Stimulated activated naive B cell treated with anti-CD40 and anti-IgM and Interleukin-4, amounts not matched to agents 10 μg/mL and 1 μg/mL and 100 μg/mL, for 72 hours (primary cell): ENCODE measurements around the gene EPN3.

Source experiments
- ATAC-seq, 2 donors: fragments of 150-1000 bp; cut with Tn5 transposase; replicated peaks; 2 replicates each; pipeline ENCODE4 v1.10.0; 2021; ENCODE audit warnings: moderate library complexity in 1 of 2
- DNase-seq: peaks from one replicate; pipeline ENCODE4 v3.0.0; 2021
- H3K27ac Mint-ChIP-seq: one replicate; pipeline ENCODE4 v1.8.0; 2022; ENCODE audit warnings: mild to moderate bottlenecking, mixed read lengths
- H3K27me3 Mint-ChIP-seq, 2 donors: one replicate each; pipeline ENCODE4 v1.8.0; 2022; ENCODE audit warnings: mixed read lengths in 2 of 2
- H3K36me3 Mint-ChIP-seq, 2 donors: one replicate each; pipeline ENCODE4 v1.8.0; 2022; ENCODE audit warnings: mixed read lengths in 2 of 2, mild to moderate bottlenecking in 1 of 2
- H3K4me1 Mint-ChIP-seq, 2 donors: one replicate each; pipeline ENCODE4 v1.8.0; 2022; ENCODE audit warnings: mixed read lengths in 2 of 2, mild to moderate bottlenecking in 1 of 2
- H3K4me3 Mint-ChIP-seq, 2 donors: one replicate each; pipeline ENCODE4 v1.8.0; 2022; ENCODE audit warnings: mild to moderate bottlenecking in 2 of 2, mixed read lengths in 2 of 2, moderate library complexity in 1 of 2
- H3K9me3 Mint-ChIP-seq, 2 donors: one replicate each; pipeline ENCODE4 v1.8.0; 2022; ENCODE audit warnings: mixed read lengths in 2 of 2, mild to moderate bottlenecking in 1 of 2

EPN3 gene

DNA sequence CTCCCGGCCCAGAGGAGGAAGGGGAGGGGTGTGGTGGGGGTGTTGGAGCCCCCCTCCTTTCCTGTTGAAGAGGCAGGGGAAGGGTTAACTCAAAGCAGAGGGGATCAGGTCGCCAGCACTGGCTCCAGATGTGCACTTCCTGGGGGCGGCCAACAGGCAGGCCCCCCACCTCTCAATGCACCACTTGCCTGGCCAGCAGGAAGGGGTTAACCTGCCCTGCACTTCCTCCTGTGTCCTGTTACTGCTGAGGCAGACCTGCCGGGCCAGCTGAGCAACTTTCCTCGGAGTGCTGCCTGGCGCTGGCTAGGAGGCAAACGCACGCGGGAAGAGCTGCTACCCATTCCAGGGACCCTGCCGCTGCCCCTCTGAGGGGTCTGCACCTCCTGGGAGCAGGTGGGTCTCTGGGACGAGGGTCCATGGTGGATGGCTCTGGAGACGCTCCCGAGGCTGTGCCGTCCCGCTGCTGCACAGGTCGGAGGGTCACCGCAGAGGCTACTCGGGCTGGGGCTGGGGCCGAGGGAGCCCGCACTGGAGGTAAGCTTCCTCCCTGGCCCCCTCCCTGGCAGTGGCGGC, at the start of gene EPN3:
EPN3 (plus strand) TSS at position 284 of the 573 bp plus-strand sequence. CDS start 3,822 bp downstream, outside the sequence.
- ATAC-seq: no peak
- Mint-ChIP-seq H3K27me3 (peaks cover 67 to 82% of the 10 kb centered on the region in 2 donors), H3K36me3 (no peaks in the 10 kb centered on the region), H3K27ac (no peak within 1 kb of the TSS), H3K4me3 (no peak within 1 kb of the TSS), H3K4me1 (peaks cover 10 to 18% of the 10 kb centered on the region in 2 donors), H3K9me3 (no peaks in the 10 kb centered on the region)
- no peak for DNase-seq

DNA sequence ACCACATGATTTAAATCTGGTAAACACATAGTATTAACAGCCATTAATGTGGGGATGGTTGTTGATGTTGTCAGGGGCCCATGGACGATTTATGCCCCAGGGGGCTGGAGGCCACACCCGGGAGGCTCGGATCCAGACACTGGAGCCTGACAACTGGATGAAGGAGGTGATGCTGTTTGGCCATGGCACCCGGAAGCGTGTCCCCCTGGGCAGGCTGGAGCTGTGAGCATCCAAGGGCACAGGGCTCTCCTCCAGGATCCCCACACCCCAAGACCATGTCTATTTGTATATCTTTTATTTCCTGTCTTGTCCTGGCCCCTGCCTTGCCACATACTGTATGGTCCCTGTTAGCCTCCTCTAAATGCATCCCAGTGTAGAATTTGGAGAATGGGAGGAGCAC, 49.3 kb upstream of the EPN3 start:
- no peaks in the 10 kb centered on the region for H3K27me3 Mint-ChIP-seq
- no peak for ATAC-seq
- H3K4me3 Mint-ChIP-seq: no peak overlapping the region
- DNase-seq: no peak
- H3K9me3 Mint-ChIP-seq: no peaks in the 10 kb centered on the region
- no peak overlapping the region for H3K27ac Mint-ChIP-seq
- peaks cover 19 to 26% of the 10 kb centered on the region in 2 donors for H3K4me1 Mint-ChIP-seq
- H3K36me3 Mint-ChIP-seq: peaks cover 22 to 49% of the 10 kb centered on the region in 2 donors

DNA sequence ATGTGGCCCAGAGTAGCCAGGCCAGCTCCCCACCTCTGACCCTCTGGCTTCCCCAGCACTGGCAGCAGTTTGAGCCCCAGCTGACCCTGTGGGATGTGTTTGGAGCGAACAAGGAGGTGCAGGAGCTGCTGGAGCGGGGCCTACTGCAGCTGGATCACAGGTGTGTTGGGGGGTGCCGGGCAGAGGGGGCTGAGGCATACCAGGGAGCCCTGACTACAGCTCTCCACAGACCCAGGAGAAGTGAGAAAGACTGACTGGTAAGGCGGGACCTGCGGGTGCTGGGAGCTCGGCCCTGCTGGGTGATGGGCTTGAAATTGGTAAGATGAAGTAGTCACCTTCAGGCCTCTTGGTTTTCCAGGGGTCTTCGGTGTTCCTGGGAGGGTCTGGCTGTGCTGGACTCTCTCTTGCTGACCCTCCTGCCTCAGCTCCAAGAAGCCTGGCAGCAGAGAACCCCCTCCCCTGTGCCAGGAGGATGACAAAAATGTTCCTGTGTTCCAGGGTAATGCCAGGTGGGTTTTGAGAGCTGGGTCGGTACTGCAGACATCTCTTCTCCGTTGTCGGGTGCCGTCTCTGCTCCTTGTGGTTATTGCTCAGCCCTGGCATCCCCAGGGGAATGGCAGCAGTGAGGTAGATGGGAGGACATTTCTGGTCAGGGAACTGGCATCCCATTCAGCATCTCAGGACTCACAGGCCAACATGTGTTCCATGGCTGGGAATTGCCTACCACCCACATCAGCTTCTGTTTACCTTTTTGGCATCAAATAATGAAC, 48.0 kb upstream of the EPN3 start:
- Mint-ChIP-seq H3K27me3 (no peaks in the 10 kb centered on the region), H3K9me3 (no peaks in the 10 kb centered on the region), H3K27ac (no peak overlapping the region), H3K4me3 (no peak overlapping the region), H3K4me1 (peaks cover 16 to 19% of the 10 kb centered on the region in 2 donors), H3K36me3 (peaks cover 22 to 47% of the 10 kb centered on the region in 2 donors)
- ATAC-seq (no peak), DNase-seq (no peak)

DNA sequence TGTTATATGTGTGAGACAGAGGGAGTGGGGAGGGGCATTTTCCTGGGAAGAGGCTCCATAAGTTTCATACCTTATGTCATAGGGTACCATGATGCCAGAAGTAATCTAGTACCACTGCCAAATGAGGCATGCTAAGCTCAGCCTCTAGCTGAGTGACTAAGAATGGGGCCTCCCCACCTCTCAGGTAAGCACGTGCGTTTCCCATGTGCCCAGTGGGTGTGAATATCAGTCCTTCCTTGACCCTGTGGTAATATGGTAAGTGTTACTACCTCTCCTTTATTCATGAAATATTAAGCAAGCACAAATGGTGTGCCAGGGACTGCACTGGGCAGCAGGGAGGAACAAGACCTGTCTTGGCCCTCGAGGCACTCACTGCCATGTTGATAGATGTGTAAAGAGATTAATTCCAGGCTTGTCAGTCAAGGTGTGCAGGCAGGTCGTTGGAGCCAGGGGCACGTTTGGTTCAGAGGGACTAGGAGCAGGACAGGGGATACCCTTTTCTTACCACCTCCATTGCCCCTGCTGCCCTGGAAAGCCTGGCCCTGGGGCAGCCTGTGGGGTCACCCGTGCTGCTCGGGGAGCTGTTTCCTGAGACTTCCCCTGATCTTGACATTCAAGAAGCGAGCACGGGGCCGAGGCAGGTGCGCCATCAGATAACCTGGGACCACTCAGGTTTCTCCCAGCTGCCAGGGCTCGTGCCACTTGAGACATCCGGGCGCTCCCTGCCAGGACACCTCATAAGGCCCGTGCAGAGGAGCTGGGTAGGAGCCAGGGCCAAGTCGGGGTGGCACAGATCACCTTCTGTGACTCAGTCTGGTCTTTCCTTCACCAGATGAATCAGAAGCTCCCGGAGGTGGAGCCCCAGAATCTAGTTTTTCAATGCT, 45.1 kb upstream of the EPN3 start:
- ATAC-seq: no peak
- no peak overlapping the region for H3K4me3 Mint-ChIP-seq

DNA sequence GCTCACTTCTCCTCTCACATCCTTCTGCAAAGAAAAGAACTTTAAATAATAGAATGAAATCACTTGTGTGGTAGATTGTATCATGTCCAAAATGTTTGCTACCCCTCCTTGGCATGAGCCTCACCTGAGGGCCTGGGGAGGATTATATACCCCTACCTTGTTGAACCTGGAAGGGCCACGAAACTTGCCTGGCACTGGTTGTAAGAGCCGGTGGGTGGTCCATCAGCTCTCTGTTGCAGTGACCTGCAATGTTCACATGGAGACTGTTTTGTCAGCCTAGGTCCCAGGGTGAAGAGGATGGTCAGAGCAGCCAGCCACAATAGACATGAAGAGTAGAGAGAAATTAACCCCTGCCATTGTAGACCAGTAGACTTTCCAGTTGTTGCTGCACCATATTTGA, 43.7 kb upstream of the EPN3 start:
- H3K4me3 Mint-ChIP-seq: no peak overlapping the region
- no peak overlapping the region for H3K27ac Mint-ChIP-seq
- H3K27me3 Mint-ChIP-seq: no peaks in the 10 kb centered on the region
- ATAC-seq (no peak), DNase-seq (no peak)
- H3K4me1 Mint-ChIP-seq: no peaks in the 10 kb centered on the region
- peaks cover 12 to 28% of the 10 kb centered on the region in 2 donors for H3K36me3 Mint-ChIP-seq
- no peaks in the 10 kb centered on the region for H3K9me3 Mint-ChIP-seq

More for the DNA sequence above, 45.1 kb upstream of the EPN3 start:
- Mint-ChIP-seq H3K27ac (no peak overlapping the region), H3K36me3 (peaks cover 19 to 35% of the 10 kb centered on the region in 2 donors), H3K27me3 (no peaks in the 10 kb centered on the region), H3K9me3 (no peaks in the 10 kb centered on the region), H3K4me1 (peaks cover 4% of the 10 kb centered on the region in 2 donors)
- no peak for DNase-seq

DNA sequence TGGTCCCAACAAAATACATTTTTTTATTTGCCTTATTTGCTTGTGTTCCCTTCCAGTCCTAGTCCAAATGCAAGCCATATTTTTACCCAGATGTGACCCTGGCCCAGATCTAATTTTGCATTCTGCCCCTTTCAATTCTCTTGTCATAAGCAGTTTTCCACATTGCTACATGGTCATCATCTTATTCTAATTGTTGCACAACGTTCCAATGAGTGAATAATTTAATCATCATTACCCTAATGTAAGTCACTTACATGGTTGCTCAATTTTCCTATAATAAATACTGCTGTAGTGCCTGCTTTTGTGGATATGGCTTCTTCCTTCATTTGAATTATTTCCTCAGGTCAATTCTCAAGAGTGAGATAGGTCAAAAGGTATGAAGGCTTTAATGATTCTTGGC, 41.0 kb upstream of the EPN3 start:
- H3K9me3 Mint-ChIP-seq: no peaks in the 10 kb centered on the region
- H3K4me1 Mint-ChIP-seq: no peaks in the 10 kb centered on the region
- DNase-seq: no peak
- ATAC-seq: no peak
- no peak overlapping the region for H3K4me3 Mint-ChIP-seq
- H3K27me3 Mint-ChIP-seq: no peaks in the 10 kb centered on the region
- H3K27ac Mint-ChIP-seq: no peak overlapping the region
- H3K36me3 Mint-ChIP-seq: peaks cover 3 to 8% of the 10 kb centered on the region in 2 donors

DNA sequence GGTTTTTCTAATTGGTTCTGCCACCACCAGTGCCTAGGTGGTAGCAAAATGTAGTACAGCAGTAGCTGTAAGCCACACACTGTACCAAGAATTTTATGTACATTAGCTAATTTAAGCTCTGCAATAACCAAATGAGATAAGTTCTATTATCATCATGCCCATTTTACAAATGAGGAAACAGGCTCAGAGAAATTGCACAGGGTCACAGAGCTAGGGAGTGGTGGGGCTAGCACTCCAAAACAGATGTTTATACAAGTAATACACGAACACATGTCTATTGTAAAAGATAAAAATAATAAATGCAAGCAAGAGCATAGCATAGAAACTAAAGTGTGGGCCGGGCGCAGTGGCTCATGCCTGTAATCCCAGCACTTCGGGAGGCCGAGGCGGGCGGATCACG, 40.3 kb upstream of the EPN3 start:
- Mint-ChIP-seq H3K9me3 (no peaks in the 10 kb centered on the region), H3K36me3 (peaks cover 0 to 3% of the 10 kb centered on the region in 2 donors), H3K27me3 (no peaks in the 10 kb centered on the region), H3K4me1 (no peaks in the 10 kb centered on the region), H3K27ac (no peak overlapping the region), H3K4me3 (no peak overlapping the region)
- DNase-seq: no peak
- ATAC-seq: no peak

DNA sequence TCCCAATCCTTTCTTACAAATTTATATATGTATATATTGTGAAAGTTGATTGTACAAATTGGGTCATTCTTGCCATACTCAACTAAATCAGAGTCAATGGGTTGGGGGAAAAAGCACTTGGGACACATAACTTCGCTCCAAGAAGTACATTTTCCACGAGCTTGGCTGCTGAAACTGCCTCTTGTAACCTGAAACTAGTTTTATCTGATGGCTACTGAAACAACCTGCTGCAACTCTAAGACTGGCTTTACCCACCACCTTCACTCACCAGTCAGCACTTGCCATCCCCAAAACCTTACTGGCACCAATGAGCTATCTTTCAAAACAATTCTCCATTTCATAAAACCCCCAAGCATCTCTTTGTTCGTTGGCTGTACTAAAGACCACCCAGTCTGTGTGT, 38.8 kb upstream of the EPN3 start:
- H3K9me3 Mint-ChIP-seq: no peaks in the 10 kb centered on the region
- DNase-seq (no peak), ATAC-seq (no peak)
- no peaks in the 10 kb centered on the region for H3K36me3 Mint-ChIP-seq
- peaks cover 0 to 5% of the 10 kb centered on the region in 2 donors for H3K27me3 Mint-ChIP-seq
- H3K4me3 Mint-ChIP-seq: no peak overlapping the region
- no peaks in the 10 kb centered on the region for H3K4me1 Mint-ChIP-seq
- no peak overlapping the region for H3K27ac Mint-ChIP-seq

DNA sequence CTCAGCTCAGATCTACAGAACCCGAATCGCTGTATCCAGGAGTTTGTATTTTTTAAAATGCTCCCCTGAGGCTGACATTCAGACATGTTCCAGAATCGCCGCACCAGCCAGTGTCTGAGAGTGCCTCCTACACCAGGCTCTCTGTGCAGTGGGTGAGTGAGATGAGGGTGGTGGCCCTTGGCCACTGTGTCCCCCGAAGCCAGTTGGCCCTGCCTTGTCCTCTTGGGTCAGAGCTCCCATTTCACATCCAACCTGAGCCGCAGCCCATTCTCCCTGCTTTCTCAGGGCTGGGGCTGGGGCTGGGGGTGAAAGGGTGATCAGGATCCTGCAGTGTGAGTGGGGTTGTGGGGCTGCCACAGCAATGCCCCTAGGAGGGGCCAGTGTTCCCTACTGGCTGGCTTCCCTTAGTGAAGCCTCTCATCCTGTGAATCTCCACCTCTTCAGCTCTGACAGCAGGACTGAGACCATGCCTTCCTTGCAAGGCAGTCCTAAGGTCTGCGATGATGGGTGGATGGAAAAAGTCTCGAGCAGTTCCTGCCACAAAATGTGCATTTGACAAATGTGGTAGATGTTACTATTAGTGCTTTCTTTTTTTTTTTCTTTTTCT, 37.2 kb upstream of the EPN3 start:
- H3K36me3 Mint-ChIP-seq: no peaks in the 10 kb centered on the region

DNA sequence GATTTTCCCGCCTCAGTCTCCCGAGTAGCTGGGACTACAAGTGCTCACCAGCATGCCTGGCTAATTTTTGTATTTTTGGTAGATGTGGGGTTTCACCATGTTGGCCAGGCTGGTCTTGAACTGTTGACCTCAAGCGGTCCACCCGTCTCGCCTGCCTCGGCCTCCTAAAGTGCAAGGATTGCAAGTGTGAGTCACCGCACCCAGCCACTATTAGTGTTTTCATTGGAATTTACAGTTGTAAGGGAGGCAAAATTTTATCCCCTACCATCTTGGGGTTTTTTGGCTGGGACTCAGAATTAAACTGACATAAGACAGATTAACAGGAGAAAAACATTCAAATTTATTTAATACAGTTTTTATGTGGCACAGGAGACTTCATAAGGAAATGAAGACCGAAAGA, 36.6 kb upstream of the EPN3 start:
- no peak for ATAC-seq
- Mint-ChIP-seq H3K27ac (no peak overlapping the region), H3K27me3 (peaks cover 0 to 5% of the 10 kb centered on the region in 2 donors), H3K4me3 (no peak overlapping the region), H3K9me3 (no peaks in the 10 kb centered on the region), H3K4me1 (no peaks in the 10 kb centered on the region), H3K36me3 (no peaks in the 10 kb centered on the region)
- DNase-seq: no peak

More for the DNA sequence above, 37.2 kb upstream of the EPN3 start:
- H3K4me3 Mint-ChIP-seq: no peak overlapping the region
- no peak overlapping the region for H3K27ac Mint-ChIP-seq
- DNase-seq: no peak
- H3K27me3 Mint-ChIP-seq: peaks cover 0 to 5% of the 10 kb centered on the region in 2 donors
- H3K9me3 Mint-ChIP-seq: no peaks in the 10 kb centered on the region
- ATAC-seq: no peak
- H3K4me1 Mint-ChIP-seq: no peaks in the 10 kb centered on the region

DNA sequence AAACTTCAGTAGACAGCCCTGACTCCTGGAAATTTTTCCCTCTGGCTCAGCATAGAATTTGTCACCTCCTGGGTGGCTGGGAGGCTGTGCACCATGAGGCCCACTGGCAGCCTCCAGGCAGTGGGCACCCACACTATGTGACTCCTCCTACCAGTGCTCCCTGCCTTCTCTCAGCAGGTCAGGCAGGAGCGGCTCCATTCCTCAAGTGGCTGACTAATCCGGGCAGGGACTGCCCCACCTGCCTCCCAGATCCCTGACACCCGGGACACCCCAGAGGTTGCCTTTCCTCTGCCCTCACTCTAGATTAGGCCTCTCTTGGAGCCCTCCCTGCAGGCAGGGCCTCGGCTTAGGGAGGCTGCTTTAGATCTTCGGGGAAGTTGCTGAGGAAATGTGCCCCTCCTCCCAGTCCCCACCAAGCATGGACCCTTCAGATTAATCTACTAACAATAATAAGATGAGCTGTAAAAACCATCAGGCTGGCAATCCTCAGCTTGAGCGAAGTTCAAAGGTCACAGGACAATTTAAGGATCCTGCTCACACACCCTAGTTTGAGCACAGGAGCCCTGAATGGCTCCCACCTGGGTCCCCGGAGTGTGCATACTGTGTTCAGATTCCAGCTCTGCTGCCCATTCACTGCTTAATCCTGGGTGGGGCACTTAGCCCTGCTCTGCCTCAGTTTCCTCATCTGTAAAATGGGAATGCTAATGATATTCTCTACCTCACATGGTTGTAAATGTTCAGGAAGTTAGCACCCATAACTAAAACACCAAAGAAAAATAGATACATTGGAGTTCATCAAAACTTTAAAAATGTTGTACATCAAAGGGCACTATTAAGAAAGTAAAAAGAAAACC, 34.3 kb upstream of the EPN3 start:
- ATAC-seq (no peak), DNase-seq (no peak)
- H3K27me3 Mint-ChIP-seq: peaks cover 0 to 5% of the 10 kb centered on the region in 2 donors
- H3K9me3 Mint-ChIP-seq: no peaks in the 10 kb centered on the region
- no peak overlapping the region for H3K27ac Mint-ChIP-seq
- no peaks in the 10 kb centered on the region for H3K4me1 Mint-ChIP-seq
- no peak overlapping the region for H3K4me3 Mint-ChIP-seq
- H3K36me3 Mint-ChIP-seq: no peaks in the 10 kb centered on the region

DNA sequence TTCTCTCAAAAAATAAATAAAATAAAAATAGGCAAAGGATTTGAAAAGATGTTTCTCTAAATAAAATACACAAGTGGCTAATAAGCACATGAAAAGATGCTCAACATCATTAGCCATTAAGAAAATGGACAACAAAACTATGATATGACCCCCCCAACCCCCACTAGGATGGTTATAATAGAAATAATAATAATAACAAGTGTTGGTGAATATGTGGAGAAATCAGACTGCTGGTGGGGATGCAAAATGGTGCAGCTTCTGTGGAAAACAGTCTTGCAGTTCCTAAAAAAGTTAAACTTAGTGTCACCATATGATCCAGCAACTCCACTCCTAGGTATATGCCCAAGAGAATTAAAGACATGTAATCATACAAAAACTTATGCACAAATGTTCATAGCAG, 33.3 kb upstream of the EPN3 start:
- no peak for ATAC-seq
- Mint-ChIP-seq H3K4me3 (no peak overlapping the region), H3K27me3 (peaks cover 4 to 12% of the 10 kb centered on the region in 2 donors), H3K36me3 (no peaks in the 10 kb centered on the region), H3K9me3 (no peaks in the 10 kb centered on the region), H3K4me1 (no peaks in the 10 kb centered on the region), H3K27ac (no peak overlapping the region)
- no peak for DNase-seq

DNA sequence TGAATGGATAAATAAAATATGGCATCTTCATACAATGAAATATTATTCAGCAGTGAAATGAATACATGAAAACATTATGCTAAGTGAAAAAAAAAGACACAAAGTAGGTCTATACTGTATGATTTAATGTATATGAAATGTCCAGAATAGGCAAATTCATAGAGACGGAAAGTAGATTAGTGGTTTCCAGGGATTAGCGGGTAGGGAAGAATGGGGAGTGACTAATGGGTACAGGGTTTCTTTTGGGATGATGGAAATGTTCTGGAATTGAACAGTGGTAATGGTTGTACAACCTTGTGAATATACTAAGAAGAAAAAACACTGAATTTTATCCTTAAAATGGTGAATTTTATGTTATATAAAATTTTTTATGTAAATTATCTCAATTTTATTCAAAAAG, 32.8 kb upstream of the EPN3 start:
- no peak overlapping the region for H3K4me3 Mint-ChIP-seq
- no peak for DNase-seq
- no peak overlapping the region for H3K27ac Mint-ChIP-seq
- H3K4me1 Mint-ChIP-seq: no peaks in the 10 kb centered on the region
- H3K9me3 Mint-ChIP-seq: no peaks in the 10 kb centered on the region
- H3K36me3 Mint-ChIP-seq: no peaks in the 10 kb centered on the region
- ATAC-seq: no peak
- H3K27me3 Mint-ChIP-seq: peaks cover 6 to 12% of the 10 kb centered on the region in 2 donors
